ENCODE results near the gene HORMAD2. TPM values are rescaled to one million over a fixed set of nuclear protein-coding genes. Genes with fewer than 3 reads are reported as not detected.

HORMAD2 gene
- total RNA-seq, 1 donor from 2014 or later = not detected

GRCh38 chr22:30113494-30113893 lies 33.2 kb downstream of the HORMAD2 start:
- DNase-seq = no peak

- no peak for DNase-seq
Measured at GRCh38 chr22:30114361-30114760, 34.1 kb downstream of the HORMAD2 start.

GRCh38 chr22:30115705-30116104 lies 35.4 kb downstream of the HORMAD2 start:
- no peak for DNase-seq

- DNase-seq = no peak
Measured at GRCh38 chr22:30116362-30117117, 36.3 kb downstream of the HORMAD2 start.

- no peak for DNase-seq
Measured at GRCh38 chr22:30117256-30117655, 37.0 kb downstream of the HORMAD2 start.

GRCh38 chr22:30118291-30118690 lies 38.0 kb downstream of the HORMAD2 start:
- DNase-seq = no peak

GRCh38 chr22:30121960-30122359 lies 41.7 kb downstream of the HORMAD2 start:
- DNase-seq = no peak

GRCh38 chr22:30123463-30123862 lies 43.2 kb downstream of the HORMAD2 start:
- no peak for DNase-seq

GRCh38 chr22:30127749-30128166 lies 47.5 kb downstream of the HORMAD2 start:
- DNase-seq = no peak

GRCh38 chr22:30128511-30128910 lies 48.2 kb downstream of the HORMAD2 start:
- no peak for DNase-seq

GRCh38 chr22:30129636-30130035 lies 49.4 kb downstream of the HORMAD2 start:
- DNase-seq = no peak

- DNase-seq = no peak
Measured at GRCh38 chr22:30132290-30132996, 52.2 kb downstream of the HORMAD2 start.

- DNase-seq = no peak
Measured at GRCh38 chr22:30140414-30140813, 60.1 kb downstream of the HORMAD2 start.

- no peak for DNase-seq
Measured at GRCh38 chr22:30143265-30143664, 63.0 kb downstream of the HORMAD2 start.

GRCh38 chr22:30144391-30144790 lies 64.1 kb downstream of the HORMAD2 start:
- DNase-seq = no peak

GRCh38 chr22:30150212-30150611 lies 69.9 kb downstream of the HORMAD2 start:
- no peak for DNase-seq

GRCh38 chr22:30158277-30158676 lies 78.0 kb downstream of the HORMAD2 start:
- no peak for DNase-seq

- DNase-seq = peak; percentile 16
Measured at GRCh38 chr22:30158744-30159500, 78.7 kb downstream of the HORMAD2 start.

GRCh38 chr22:30159561-30160353 lies 79.5 kb downstream of the HORMAD2 start:
- peak; percentile 66 for DNase-seq

GRCh38 chr22:30161051-30161469 lies 80.8 kb downstream of the HORMAD2 start:
- no peak for DNase-seq

- DNase-seq = no peak
Measured at GRCh38 chr22:30167296-30167695, 87.0 kb downstream of the HORMAD2 start.

GRCh38 chr22:30167734-30168133 lies 87.5 kb downstream of the HORMAD2 start:
- no peak for DNase-seq

All from skin of body (tissue), 2 donors.